Activated effector memory CD4-positive, alpha-beta T cell treated with Interleukin-2 at 50 U/mL for 16 hours (primary cell): Measurements from ENCODE around the gene PRSS56.
"Not testable (repeated sequence)": the region's sequence is repeated elsewhere in the genome, so short reads cannot be mapped to it uniquely, and the experiment has no call there.

ENCODE experiments used
- DNase-seq: peaks from one replicate; pipeline ENCODE4 v3.0.0-alpha.2; 2020

PRSS56 gene

GRCh38 chr2:232542715-232543467 is 22.7 kb downstream of the PRSS56 start:
- DNase-seq: no peak

- no peak for DNase-seq
Observed at GRCh38 chr2:232543491-232543890, 23.3 kb downstream of the PRSS56 start.

- no peak for DNase-seq
Observed at GRCh38 chr2:232543928-232544631, 23.9 kb downstream of the PRSS56 start.

- DNase-seq: no peak
Observed at GRCh38 chr2:232544674-232545073, 24.5 kb downstream of the PRSS56 start.

GRCh38 chr2:232545511-232546375 is 25.6 kb downstream of the PRSS56 start:
- no peak for DNase-seq

GRCh38 chr2:232547991-232548390 is 27.8 kb downstream of the PRSS56 start:
- DNase-seq: no peak

- DNase-seq: no peak
Observed at GRCh38 chr2:232549655-232550353, 29.6 kb downstream of the PRSS56 start.

- peak; percentile 86 for DNase-seq
Observed at GRCh38 chr2:232550354-232551249, 30.4 kb downstream of the PRSS56 start, which contains the start of the genes EIF4E2 and TIGD1. TSS of gene EIF4E2 (plus strand) at chr2:232550689. CDS start at chr2:232550725, 36 bp downstream. TSS of gene TIGD1 (minus strand) at chr2:232550557. CDS start at chr2:232549882, 675 bp downstream.

GRCh38 chr2:232551250-232551638 is 31.1 kb downstream of the PRSS56 start:
- no peak for DNase-seq

- DNase-seq: no peak
Observed at GRCh38 chr2:232551776-232552175, 31.6 kb downstream of the PRSS56 start.

- DNase-seq: no peak
Observed at GRCh38 chr2:232556426-232556825, 36.2 kb downstream of the PRSS56 start.

- no peak for DNase-seq
Observed at GRCh38 chr2:232562515-232563151, 42.4 kb downstream of the PRSS56 start.

GRCh38 chr2:232563580-232563979 is 43.4 kb downstream of the PRSS56 start:
- no peak for DNase-seq

- no peak for DNase-seq
Observed at GRCh38 chr2:232567721-232568120, 47.5 kb downstream of the PRSS56 start.

- DNase-seq: no peak
Observed at GRCh38 chr2:232568161-232568560, 48.0 kb downstream of the PRSS56 start.

- DNase-seq: no peak
Observed at GRCh38 chr2:232569541-232569940, 49.4 kb downstream of the PRSS56 start.

GRCh38 chr2:232570481-232570880 is 50.3 kb downstream of the PRSS56 start:
- not testable (repeated sequence) for DNase-seq

GRCh38 chr2:232571026-232571474 is 50.9 kb downstream of the PRSS56 start:
- DNase-seq: no peak

- no peak for DNase-seq
Observed at GRCh38 chr2:232573042-232573441, 52.9 kb downstream of the PRSS56 start.

- no peak for DNase-seq
Observed at GRCh38 chr2:232573771-232574435, 53.7 kb downstream of the PRSS56 start.
